HG03025 (cell line): ENCODE results near the gene CAPN13.

Experiments
- ATAC-seq: cut with Tn5 transposase; IDR thresholded peaks from one replicate; pipeline ENCODE4 v1.9.1; 2021; ENCODE audit warnings: mild to moderate bottlenecking, moderate library complexity; ENCODE audit not compliant: unreplicated experiment, low FRiP score

CAPN13 gene

GRCh38 chr2:30789670-30790210 is 17.5 kb downstream of the CAPN13 start:
- no peak for ATAC-seq

GRCh38 chr2:30786923-30787685 is 20.1 kb downstream of the CAPN13 start:
- no peak for ATAC-seq

- ATAC-seq = no peak
Measured at GRCh38 chr2:30784682-30785081, 22.6 kb downstream of the CAPN13 start.

GRCh38 chr2:30781961-30782533 is 25.2 kb downstream of the CAPN13 start:
- ATAC-seq = no peak

GRCh38 chr2:30781451-30781850 is 25.8 kb downstream of the CAPN13 start:
- no peak for ATAC-seq

GRCh38 chr2:30780776-30781330 is 26.4 kb downstream of the CAPN13 start:
- no peak for ATAC-seq

GRCh38 chr2:30778611-30779010 is 28.6 kb downstream of the CAPN13 start:
- ATAC-seq = no peak

GRCh38 chr2:30777661-30778505 is 29.4 kb downstream of the CAPN13 start:
- no peak for ATAC-seq

GRCh38 chr2:30776831-30777635 is 30.2 kb downstream of the CAPN13 start:
- ATAC-seq = no peak

- ATAC-seq = no peak
Measured at GRCh38 chr2:30775833-30776232, 31.4 kb downstream of the CAPN13 start.

GRCh38 chr2:30772021-30772705 is 35.1 kb downstream of the CAPN13 start:
- no peak for ATAC-seq

GRCh38 chr2:30770816-30771576 is 36.2 kb downstream of the CAPN13 start:
- no peak for ATAC-seq

- no peak for ATAC-seq
Measured at GRCh38 chr2:30769891-30770462, 37.3 kb downstream of the CAPN13 start.

GRCh38 chr2:30769481-30769780 is 37.8 kb downstream of the CAPN13 start:
- no peak for ATAC-seq

GRCh38 chr2:30768708-30769480 is 38.4 kb downstream of the CAPN13 start:
- no peak for ATAC-seq

- no peak for ATAC-seq
Measured at GRCh38 chr2:30768036-30768686, 39.1 kb downstream of the CAPN13 start.

GRCh38 chr2:30766666-30767065 is 40.6 kb downstream of the CAPN13 start:
- ATAC-seq = no peak
